Measurements from ENCODE around the gene NCAM1. TPM values are rescaled to one million over a fixed set of nuclear protein-coding genes. Genes with fewer than 3 reads are reported as not detected.
A peak's percentile ranks its signal among the peaks of the same experiment; 100 is the strongest.

The NCAM1 gene
- total and polyA plus RNA-seq, 12 donors, result 38.7 to 181 (median 111) TPM

GRCh38 chr11:112949781-112950575 is 11.2 kb upstream of the NCAM1 start:
- Histone ChIP-seq H3K4me1 (replicated peaks in 1 of 2) (no peaks in the 10 kb centered on the region), H3K36me3 (replicated peaks in 1 of 2) (no peaks in the 10 kb centered on the region), H3K9me3 (replicated peaks in 1 of 3) (no peaks in the 10 kb centered on the region), H3K4me3 (no peak overlapping the region), H3K27ac (no peak overlapping the region), H3K27me3 (peaks cover 5% of the 10 kb centered on the region)
- TF ChIP-seq POLR2A (IDR thresholded peaks at IDR 0.05), result no peak
- TF ChIP-seq, protein P1, sequence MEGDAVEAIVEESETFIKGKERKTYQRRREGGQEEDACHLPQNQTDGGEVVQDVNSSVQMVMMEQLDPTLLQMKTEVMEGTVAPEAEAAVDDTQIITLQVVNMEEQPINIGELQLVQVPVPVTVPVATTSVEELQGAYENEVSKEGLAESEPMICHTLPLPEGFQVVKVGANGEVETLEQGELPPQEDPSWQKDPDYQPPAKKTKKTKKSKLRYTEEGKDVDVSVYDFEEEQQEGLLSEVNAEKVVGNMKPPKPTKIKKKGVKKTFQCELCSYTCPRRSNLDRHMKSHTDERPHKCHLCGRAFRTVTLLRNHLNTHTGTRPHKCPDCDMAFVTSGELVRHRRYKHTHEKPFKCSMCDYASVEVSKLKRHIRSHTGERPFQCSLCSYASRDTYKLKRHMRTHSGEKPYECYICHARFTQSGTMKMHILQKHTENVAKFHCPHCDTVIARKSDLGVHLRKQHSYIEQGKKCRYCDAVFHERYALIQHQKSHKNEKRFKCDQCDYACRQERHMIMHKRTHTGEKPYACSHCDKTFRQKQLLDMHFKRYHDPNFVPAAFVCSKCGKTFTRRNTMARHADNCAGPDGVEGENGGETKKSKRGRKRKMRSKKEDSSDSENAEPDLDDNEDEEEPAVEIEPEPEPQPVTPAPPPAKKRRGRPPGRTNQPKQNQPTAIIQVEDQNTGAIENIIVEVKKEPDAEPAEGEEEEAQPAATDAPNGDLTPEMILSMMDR (IDR thresholded peaks at IDR 0.05), result no peak
- intact Hi-C loops (cut with DNase I), result no loop called here
- DNase-seq, result no peak
- WGBS, 4 donors, result 60 to 72% (median 65%) methylated on average over 6 of the region's 6 CpGs

GRCh38 chr11:112958670-112959069 is 2.5 kb upstream of the NCAM1 start:
- peaks cover 11% of the 10 kb centered on the region for H3K27me3 ChIP-seq

DNA sequence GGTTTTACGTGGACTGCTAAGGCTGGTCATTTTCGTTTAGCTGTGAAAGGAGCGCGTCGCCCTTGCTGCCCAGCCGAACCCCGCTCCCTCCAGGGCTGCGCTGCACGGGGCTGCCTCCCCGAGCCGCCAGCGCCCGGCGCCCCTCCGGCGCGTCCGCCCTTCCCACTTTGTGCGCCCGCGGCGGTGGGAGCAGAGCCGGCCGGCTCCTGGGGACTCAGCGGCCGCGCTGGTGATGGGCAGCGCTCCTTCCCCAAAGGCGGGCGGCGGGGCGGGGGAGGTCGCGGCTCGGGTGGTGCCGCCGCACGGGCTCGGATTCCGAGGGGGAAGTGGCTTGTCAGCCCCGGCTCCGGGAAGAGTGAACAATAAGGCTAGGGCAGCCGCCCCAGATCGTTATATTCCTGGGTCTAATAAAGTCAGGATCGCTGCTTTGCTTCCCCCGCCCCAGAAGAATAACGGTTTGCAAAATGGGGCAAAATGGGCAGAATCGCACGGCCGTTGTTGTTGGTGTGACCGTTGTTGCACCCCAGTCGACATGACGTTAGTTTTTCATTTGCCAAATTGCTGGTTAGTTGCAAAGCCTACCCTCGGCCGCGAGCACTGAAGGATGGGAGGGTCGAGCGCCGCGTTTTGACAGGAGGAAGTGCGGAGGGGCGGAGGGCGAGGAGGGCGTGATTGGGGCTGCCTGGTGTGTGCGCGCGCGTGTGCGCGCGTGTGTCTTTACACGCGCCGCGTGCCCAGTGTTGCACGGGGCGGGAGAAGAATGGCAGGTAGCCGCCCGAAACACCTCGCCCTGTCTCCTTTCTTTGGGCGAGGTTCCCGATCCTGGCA is 745 bp downstream of the NCAM1 start:
- WGBS, 4 donors, result 0 to 2% (median 1%) methylated on average over 24 to 82 of the region's 82 CpGs
- DNase-seq, result peak in 6 of 7 donors; percentile 19 to 66 (median 38)
- H3K9me3 ChIP-seq (replicated peaks in 1 of 3), result no peaks in the 10 kb centered on the region
- no peaks in the 10 kb centered on the region for H3K36me3 ChIP-seq (replicated peaks in 1 of 2)
- peaks cover 6% of the 10 kb centered on the region for H3K27me3 ChIP-seq
- H3K4me1 ChIP-seq (replicated peaks in 1 of 2), result peaks cover 0 to 3% of the 10 kb centered on the region in 2 donors
- TF ChIP-seq POLR2A (IDR thresholded peaks at IDR 0.05), result no peak
- TF ChIP-seq, protein P1 (IDR thresholded peaks at IDR 0.05), result no peak
- H3K27ac ChIP-seq, result peak overlapping the region in 3 of 5 donors; percentile 61 to 67 (median 63)
- H3K4me3 ChIP-seq, result peak overlapping the region; percentile 22 to 67 (median 34)
- intact Hi-C loops (cut with DNase I), result no loop called here

More at GRCh38 chr11:112958670-112959069, 2.5 kb upstream of the NCAM1 start:
- no peak for TF ChIP-seq POLR2A (IDR thresholded peaks at IDR 0.05)
- TF ChIP-seq, protein P1 (IDR thresholded peaks at IDR 0.05), result peak in 1 of 6 experiments; percentile 28
- no peak overlapping the region for H3K4me3 ChIP-seq
- intact Hi-C loops (cut with DNase I), result no loop called here
- no peak for DNase-seq
- 46 to 53% (median 49%) methylated on average over 4 of the region's 4 CpGs for WGBS, 4 donors
- no peaks in the 10 kb centered on the region for H3K9me3 ChIP-seq (replicated peaks in 1 of 3)
- H3K36me3 ChIP-seq (replicated peaks in 1 of 2), result no peaks in the 10 kb centered on the region
- H3K4me1 ChIP-seq (replicated peaks in 1 of 2), result peaks cover 0 to 3% of the 10 kb centered on the region in 2 donors
- H3K27ac ChIP-seq, result no peak overlapping the region
